GM12873 (cell line): Measurements from ENCODE around the gene CD80.

ENCODE experiments used
- TF ChIP-seq, protein P1 (sequence below): IDR thresholded peaks from 2 replicates; pipeline ENCODE4 v1.5.1; 2012; ENCODE audit warnings: low read depth, mild to moderate bottlenecking, moderate library complexity, low read length, control low read depth; ENCODE audit not compliant: insufficient read depth; ENCODE audit errors: missing control alignments

CD80 gene

DNA sequence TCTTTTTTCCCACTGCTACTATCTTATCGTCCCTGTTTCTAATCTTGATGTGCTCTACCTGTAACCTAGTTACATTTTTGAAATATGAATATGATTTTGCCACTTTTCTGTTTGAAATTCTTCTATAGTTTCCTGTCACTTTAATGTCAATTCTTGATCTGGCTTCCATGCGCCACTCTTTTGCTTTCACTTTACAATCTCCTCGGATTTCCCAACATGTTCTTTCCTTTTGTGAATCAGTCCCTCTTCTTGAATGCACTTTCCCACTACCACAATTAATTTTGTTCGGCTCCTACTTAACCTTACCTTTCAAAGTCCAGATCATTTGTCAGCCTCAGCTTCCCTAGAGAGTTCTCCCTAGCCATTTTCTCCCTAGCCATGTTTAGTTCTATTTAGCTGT is 52.8 kb downstream of the CD80 start:
- TF ChIP-seq, protein P1, sequence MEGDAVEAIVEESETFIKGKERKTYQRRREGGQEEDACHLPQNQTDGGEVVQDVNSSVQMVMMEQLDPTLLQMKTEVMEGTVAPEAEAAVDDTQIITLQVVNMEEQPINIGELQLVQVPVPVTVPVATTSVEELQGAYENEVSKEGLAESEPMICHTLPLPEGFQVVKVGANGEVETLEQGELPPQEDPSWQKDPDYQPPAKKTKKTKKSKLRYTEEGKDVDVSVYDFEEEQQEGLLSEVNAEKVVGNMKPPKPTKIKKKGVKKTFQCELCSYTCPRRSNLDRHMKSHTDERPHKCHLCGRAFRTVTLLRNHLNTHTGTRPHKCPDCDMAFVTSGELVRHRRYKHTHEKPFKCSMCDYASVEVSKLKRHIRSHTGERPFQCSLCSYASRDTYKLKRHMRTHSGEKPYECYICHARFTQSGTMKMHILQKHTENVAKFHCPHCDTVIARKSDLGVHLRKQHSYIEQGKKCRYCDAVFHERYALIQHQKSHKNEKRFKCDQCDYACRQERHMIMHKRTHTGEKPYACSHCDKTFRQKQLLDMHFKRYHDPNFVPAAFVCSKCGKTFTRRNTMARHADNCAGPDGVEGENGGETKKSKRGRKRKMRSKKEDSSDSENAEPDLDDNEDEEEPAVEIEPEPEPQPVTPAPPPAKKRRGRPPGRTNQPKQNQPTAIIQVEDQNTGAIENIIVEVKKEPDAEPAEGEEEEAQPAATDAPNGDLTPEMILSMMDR: no peak

DNA sequence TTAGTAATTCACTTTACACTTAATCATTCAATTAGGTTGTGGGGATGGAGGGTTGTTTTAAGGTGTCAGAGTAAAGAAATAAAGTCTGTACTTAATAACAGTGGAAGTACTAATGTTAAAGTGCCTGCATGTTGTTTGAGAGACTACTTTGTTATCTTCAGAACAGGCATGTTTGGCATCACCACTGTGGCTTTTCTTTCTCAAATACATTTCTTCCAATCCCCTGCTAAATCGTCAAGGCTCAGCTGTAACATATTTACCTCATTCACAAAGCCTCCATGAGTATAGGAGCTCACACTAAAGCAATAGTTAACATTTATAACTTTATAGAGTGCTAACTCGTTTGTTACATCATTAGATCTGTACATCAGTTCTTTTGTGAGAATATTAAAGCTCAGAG is 58.5 kb downstream of the CD80 start:
- TF ChIP-seq, protein P1: no peak

DNA sequence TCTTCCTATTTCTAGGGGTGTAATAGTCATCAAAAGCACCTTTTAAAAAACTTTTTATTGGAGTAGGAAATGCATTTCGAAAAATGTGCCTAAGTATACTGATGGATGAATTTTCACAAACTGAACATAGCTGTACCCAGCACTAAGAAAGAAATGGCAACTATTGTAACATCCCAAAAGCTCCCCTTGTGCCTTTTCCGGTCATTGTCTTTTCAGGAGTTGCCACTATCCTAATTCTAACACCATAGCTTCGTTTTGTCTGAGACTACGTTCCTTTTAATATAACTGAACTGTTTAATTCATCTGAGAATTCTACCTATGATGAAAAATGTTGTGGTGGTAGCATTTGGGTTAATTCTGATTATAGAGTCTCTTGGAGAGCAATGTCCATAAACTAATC is 59.1 kb downstream of the CD80 start:
- TF ChIP-seq, protein P1: no peak

DNA sequence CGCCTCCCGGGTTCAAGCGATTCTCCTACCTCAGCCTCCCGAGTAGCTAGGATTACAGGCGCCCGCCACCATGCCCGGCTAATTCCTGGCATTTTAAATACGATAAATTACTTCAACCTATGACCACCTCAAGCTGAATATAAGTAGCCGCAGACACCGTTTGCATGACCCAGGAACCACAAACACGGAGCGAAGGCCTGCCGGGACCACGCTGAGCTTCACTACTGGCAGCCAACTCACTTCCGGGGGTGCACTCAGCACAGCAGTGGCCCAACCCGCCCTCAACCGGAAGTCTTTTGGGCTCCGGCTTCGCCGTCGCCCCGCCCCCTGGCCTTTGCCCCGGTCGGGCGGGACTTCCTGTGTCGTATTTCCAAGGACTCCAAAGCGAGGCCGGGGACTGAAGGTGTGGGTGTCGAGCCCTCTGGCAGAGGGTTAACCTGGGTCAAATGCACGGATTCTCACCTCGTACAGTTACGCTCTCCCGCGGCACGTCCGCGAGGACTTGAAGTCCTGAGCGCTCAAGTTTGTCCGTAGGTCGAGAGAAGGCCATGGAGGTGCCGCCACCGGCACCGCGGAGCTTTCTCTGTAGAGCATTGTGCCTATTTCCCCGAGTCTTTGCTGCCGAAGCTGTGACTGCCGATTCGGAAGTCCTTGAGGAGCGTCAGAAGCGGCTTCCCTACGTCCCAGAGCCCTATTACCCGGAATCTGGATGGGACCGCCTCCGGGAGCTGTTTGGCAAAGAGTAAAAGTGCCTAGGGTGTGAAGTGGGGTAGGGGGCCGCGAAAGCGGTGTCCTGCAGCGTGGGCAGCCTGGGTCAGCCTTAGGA is 61.0 kb downstream of the CD80 start, which contains the start of gene TIMMDC1:
TIMMDC1 (plus strand) TSS at position 362 of the 826 bp plus-strand sequence; CDS start at position 549, 187 bp downstream.
- TF ChIP-seq, protein P1: no peak

DNA sequence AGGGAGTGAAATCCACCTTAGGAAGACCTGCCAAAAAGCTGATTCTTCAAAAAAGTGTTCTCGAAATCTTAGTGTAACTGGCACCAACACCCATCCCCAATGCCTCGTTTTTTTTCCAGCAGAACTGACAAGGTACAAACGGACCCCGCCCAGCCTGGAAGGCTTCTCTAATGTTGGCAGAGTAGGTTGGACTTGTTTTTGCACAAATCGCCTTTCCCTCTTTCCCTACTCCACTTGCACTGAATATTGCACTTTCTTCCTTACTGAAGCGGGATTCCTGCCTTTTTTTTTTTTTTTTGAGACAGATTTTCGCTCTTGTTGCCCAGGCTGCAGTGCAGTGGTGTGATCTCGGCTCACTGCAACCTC is 61.6 kb downstream of the CD80 start:
- TF ChIP-seq, protein P1: no peak

DNA sequence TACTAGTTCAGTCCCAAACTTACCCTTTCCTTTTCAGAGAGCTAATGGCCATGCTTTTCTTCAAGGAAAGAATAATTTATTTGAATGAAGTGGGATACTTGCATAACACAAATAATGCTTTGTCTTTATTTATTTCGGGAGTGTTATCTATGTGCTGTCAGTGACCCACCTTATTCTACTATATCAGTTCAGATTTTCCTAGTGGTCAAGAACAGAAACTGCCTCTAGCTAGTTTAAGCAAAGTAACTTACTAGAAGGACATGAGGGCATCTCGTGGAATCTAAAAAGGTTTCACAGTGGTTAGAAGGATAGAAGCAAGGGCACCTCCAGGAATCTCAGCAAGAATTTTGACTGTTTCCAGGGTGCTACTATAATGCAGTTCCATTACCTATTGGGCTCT is 64.8 kb downstream of the CD80 start:
- TF ChIP-seq, protein P1: peak; percentile 14

DNA sequence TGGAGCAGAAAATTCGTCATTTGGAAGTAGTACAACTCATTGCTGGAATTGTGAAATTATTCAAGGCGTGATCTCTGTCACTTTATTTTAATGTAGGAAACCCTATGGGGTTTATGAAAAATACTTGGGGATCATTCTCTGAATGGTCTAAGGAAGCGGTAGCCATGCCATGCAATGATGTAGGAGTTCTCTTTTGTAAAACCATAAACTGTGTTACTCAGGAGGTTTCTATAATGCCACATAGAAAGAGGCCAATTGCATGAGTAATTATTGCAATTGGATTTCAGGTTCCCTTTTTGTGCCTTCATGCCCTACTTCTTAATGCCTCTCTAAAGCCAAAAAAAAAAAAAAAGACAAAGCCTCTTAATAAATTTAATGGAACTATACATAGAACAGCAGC is 66.6 kb downstream of the CD80 start:
- TF ChIP-seq, protein P1: no peak
